K562 (cell line): ENCODE measurements around the gene EPB41L4A. TPM values are rescaled to one million over a fixed set of nuclear protein-coding genes. Genes with fewer than 3 reads are reported as not detected.

Experiments used
- HSF4 ChIP-seq: fragments of 250-450 bp; sonication (Bioruptor Pico); IDR thresholded peaks from 2 replicates; pipeline ENCODE4 v2.1.2; 2022; ENCODE audit warnings: mild to moderate bottlenecking, moderate library complexity, borderline replicate concordance
- TARDBP ChIP-seq: fragments of 450-650 bp; IDR thresholded peaks from 2 replicates; pipeline ENCODE4 v1.6.1; 2016
- ZNF717 ChIP-seq: fragments of 250-450 bp; sonication (Bioruptor Pico); IDR thresholded peaks from 2 replicates; pipeline ENCODE4 v1.5.0; 2021
- polyA plus RNA-seq, 8 experiments: library from polyadenylated mRNA; depleted of rRNA in 4 of 8; stranded (reverse) in 5 of 8; unstranded in 3 of 8; fragments of >200 nt; fragmentation: Nextera tagmentation in 2 of 8; fragmentation: Illumina TruSeq in 1 of 8; extraction: Ambion mirVana in 2 of 8; extraction: Trizol in 1 of 8; gene quantifications; 2 replicates each; pipeline versions ENCODE4 v1.2.1 to v1.2.3, GENCODE V29; 2011 to 2014; ENCODE audit warnings: inconsistent platforms in 1 of 8, missing spikeins in 1 of 8
- total RNA-seq, 7 experiments: library from RNA; depleted of rRNA in 6 of 7; stranded (reverse); fragments of >200 nt in 6 of 7; fragmentation: Illumina TruSeq in 2 of 7; extraction: Trizol in 2 of 7; gene quantifications; 2 replicates each; pipeline versions ENCODE4 v1.2.1 to v1.2.3, GENCODE V29; 2011 to 2021; ENCODE audit warnings: low replicate concordance in 1 of 7
- TF ChIP-seq, protein P1 (sequence below): sonication (generic); formaldehyde crosslinking; IDR thresholded peaks from 2 replicates; pipeline ENCODE4 v1.8.1; 2023; ENCODE audit warnings: missing genetic modification reagents, mild to moderate bottlenecking, borderline replicate concordance
- TF ChIP-seq, protein P2 (sequence below): IDR thresholded peaks from 3 replicates; pipeline ENCODE4 v1.6.1; 2011; ENCODE audit warnings: borderline replicate concordance, mild to moderate bottlenecking, moderate library complexity; ENCODE audit not compliant: insufficient read length; ENCODE audit errors: extremely low read depth
- TF ChIP-seq, protein P3 (sequence below): sonication (generic); formaldehyde crosslinking; IDR thresholded peaks from 2 replicates; pipeline ENCODE4 v1.8.0; 2022; ENCODE audit warnings: mild to moderate bottlenecking, missing genetic modification reagents

The EPB41L4A gene
- total and polyA plus RNA-seq, 9 of the 15 experiments (the other 6 are each of a cell fraction or from before 2014, with no cell fraction given), result 0.04 to 0.35 (median 0.12) TPM; not detected in 3

DNA sequence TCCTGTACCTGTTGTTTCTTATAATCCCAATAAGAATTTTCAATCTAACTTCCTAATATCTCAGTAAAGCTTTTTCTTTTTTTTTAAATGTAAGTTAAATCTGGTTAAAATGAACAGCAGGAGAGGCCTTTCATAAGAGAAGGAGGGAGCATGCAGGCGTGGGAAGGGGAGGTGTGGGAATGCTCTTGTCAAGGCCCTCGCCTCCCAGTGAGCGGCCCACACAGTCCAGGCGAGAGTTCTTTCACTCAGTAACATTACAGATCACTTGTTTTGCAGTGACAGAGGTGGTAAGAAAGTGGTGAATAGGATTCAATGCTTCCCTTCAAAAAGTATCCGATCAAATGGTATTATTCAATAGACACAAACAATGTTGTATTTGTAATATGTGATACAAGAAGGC, 125.0 kb downstream of the EPB41L4A start (continued):
- TF ChIP-seq, protein P1, sequence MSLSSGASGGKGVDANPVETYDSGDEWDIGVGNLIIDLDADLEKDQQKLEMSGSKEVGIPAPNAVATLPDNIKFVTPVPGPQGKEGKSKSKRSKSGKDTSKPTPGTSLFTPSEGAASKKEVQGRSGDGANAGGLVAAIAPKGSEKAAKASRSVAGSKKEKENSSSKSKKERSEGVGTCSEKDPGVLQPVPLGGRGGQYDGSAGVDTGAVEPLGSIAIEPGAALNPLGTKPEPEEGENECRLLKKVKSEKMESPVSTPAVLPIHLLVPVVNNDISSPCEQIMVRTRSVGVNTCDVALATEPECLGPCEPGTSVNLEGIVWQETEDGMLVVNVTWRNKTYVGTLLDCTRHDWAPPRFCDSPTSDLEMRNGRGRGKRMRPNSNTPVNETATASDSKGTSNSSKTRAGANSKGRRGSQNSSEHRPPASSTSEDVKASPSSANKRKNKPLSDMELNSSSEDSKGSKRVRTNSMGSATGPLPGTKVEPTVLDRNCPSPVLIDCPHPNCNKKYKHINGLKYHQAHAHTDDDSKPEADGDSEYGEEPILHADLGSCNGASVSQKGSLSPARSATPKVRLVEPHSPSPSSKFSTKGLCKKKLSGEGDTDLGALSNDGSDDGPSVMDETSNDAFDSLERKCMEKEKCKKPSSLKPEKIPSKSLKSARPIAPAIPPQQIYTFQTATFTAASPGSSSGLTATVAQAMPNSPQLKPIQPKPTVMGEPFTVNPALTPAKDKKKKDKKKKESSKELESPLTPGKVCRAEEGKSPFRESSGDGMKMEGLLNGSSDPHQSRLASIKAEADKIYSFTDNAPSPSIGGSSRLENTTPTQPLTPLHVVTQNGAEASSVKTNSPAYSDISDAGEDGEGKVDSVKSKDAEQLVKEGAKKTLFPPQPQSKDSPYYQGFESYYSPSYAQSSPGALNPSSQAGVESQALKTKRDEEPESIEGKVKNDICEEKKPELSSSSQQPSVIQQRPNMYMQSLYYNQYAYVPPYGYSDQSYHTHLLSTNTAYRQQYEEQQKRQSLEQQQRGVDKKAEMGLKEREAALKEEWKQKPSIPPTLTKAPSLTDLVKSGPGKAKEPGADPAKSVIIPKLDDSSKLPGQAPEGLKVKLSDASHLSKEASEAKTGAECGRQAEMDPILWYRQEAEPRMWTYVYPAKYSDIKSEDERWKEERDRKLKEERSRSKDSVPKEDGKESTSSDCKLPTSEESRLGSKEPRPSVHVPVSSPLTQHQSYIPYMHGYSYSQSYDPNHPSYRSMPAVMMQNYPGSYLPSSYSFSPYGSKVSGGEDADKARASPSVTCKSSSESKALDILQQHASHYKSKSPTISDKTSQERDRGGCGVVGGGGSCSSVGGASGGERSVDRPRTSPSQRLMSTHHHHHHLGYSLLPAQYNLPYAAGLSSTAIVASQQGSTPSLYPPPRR (CRISPR knock-in tag), result no peak
- TF ChIP-seq, protein P2, sequence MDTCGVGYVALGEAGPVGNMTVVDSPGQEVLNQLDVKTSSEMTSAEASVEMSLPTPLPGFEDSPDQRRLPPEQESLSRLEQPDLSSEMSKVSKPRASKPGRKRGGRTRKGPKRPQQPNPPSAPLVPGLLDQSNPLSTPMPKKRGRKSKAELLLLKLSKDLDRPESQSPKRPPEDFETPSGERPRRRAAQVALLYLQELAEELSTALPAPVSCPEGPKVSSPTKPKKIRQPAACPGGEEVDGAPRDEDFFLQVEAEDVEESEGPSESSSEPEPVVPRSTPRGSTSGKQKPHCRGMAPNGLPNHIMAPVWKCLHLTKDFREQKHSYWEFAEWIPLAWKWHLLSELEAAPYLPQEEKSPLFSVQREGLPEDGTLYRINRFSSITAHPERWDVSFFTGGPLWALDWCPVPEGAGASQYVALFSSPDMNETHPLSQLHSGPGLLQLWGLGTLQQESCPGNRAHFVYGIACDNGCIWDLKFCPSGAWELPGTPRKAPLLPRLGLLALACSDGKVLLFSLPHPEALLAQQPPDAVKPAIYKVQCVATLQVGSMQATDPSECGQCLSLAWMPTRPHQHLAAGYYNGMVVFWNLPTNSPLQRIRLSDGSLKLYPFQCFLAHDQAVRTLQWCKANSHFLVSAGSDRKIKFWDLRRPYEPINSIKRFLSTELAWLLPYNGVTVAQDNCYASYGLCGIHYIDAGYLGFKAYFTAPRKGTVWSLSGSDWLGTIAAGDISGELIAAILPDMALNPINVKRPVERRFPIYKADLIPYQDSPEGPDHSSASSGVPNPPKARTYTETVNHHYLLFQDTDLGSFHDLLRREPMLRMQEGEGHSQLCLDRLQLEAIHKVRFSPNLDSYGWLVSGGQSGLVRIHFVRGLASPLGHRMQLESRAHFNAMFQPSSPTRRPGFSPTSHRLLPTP, result no peak
- TF ChIP-seq HSF4 (CRISPR knock-in tag), result no peak
- TF ChIP-seq, protein P3, sequence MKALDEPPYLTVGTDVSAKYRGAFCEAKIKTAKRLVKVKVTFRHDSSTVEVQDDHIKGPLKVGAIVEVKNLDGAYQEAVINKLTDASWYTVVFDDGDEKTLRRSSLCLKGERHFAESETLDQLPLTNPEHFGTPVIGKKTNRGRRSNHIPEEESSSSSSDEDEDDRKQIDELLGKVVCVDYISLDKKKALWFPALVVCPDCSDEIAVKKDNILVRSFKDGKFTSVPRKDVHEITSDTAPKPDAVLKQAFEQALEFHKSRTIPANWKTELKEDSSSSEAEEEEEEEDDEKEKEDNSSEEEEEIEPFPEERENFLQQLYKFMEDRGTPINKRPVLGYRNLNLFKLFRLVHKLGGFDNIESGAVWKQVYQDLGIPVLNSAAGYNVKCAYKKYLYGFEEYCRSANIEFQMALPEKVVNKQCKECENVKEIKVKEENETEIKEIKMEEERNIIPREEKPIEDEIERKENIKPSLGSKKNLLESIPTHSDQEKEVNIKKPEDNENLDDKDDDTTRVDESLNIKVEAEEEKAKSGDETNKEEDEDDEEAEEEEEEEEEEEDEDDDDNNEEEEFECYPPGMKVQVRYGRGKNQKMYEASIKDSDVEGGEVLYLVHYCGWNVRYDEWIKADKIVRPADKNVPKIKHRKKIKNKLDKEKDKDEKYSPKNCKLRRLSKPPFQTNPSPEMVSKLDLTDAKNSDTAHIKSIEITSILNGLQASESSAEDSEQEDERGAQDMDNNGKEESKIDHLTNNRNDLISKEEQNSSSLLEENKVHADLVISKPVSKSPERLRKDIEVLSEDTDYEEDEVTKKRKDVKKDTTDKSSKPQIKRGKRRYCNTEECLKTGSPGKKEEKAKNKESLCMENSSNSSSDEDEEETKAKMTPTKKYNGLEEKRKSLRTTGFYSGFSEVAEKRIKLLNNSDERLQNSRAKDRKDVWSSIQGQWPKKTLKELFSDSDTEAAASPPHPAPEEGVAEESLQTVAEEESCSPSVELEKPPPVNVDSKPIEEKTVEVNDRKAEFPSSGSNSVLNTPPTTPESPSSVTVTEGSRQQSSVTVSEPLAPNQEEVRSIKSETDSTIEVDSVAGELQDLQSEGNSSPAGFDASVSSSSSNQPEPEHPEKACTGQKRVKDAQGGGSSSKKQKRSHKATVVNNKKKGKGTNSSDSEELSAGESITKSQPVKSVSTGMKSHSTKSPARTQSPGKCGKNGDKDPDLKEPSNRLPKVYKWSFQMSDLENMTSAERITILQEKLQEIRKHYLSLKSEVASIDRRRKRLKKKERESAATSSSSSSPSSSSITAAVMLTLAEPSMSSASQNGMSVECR (CRISPR knock-in tag), result no peak
- TF ChIP-seq TARDBP, result no peak
- no peak for TF ChIP-seq ZNF717 (CRISPR knock-in tag)
